GM12878 (cell line): ENCODE data around the gene LMOD3. TPM values are rescaled to one million over a fixed set of nuclear protein-coding genes. Genes with fewer than 3 reads are reported as not detected.

Experiments
- ATAC-seq: fragments of 200-7000 bp; cut with Tn5 transposase; 3 replicates; pipeline ENCODE4 v1.9.1; 2020; ENCODE audit warnings: mild to moderate bottlenecking, moderate library complexity
- BruUV-seq: library from RNA; stranded (reverse); fragments of 400-500 nt; replicated peaks from 2 replicates; lab custom pipeline; 2021; lab: Mats Ljungman, UMichigan
- CTCF ChIA-PET: fragments of 300-600 bp; sonication (Branson Sonifier 250); formaldehyde crosslinking; extraction: SDS; loops from one replicate; lab custom pipeline; 2021; ENCODE audit warnings: inconsistent platforms; lab: Yijun Ruan, JAX
- POLR2A ChIA-PET: fragments of 350-600 bp; formaldehyde crosslinking; extraction: SDS; loops from one replicate; lab custom pipeline; 2021; ENCODE audit warnings: inconsistent platforms; lab: Charles Lee
- RAD21 ChIA-PET: fragments of 300-600 bp; sonication (Branson Sonifier 250); formaldehyde crosslinking; loops from one replicate; lab custom pipeline; 2023; ENCODE audit warnings: antibody characterized with exemption; ENCODE audit not compliant: unreplicated experiment; lab: Charles Lee
- SMC1A ChIA-PET: fragments of 300-600 bp; sonication (Branson Sonifier 250); formaldehyde crosslinking; loops from one replicate; lab custom pipeline; 2023; ENCODE audit not compliant: unreplicated experiment, uncharacterized antibody; lab: Charles Lee
- DNase-seq: peaks from one replicate; pipeline ENCODE4 v3.0.0-alpha.2; 2011; ENCODE audit warnings: low read depth, low spot score
- FAIRE-seq: peaks from 3 replicates; lab custom pipeline; 2011; peaks lifted over from hg19 to GRCh38; lab: Jason Lieb, UNC
- H2AFZ ChIP-seq: 2 replicates; pipeline ENCODE4 v1.6.0; 2011; ENCODE audit warnings: low read depth, low read length, control low read depth; ENCODE audit not compliant: control insufficient read depth
- H3K27ac ChIP-seq: 2 replicates; pipeline ENCODE4 v1.5.1; 2011; ENCODE audit warnings: control low read depth; ENCODE audit not compliant: control insufficient read depth, insufficient read depth
- H3K27me3 ChIP-seq, 2 experiments: replicated peaks in 1 of 2; 2 replicates each; pipeline versions ENCODE4 v1.6.0 to v1.6.1; 2011; ENCODE audit warnings: low read length in 1 of 2; ENCODE audit not compliant: control insufficient read depth in 2 of 2, insufficient read depth in 2 of 2
- H3K36me3 ChIP-seq, 2 experiments: 2 replicates each; pipeline ENCODE4 v1.5.1; 2011; ENCODE audit warnings: low read length in 1 of 2; ENCODE audit not compliant: control insufficient read depth in 2 of 2, insufficient read depth in 2 of 2
- H3K4me1 ChIP-seq: 2 replicates; pipeline ENCODE4 v1.6.1; 2011; ENCODE audit warnings: mild to moderate bottlenecking, low read length, moderate library complexity, mixed read lengths; ENCODE audit not compliant: control insufficient read depth, insufficient read depth
- H3K4me2 ChIP-seq: 2 replicates; pipeline ENCODE4 v1.6.0; 2011; ENCODE audit warnings: control low read depth; ENCODE audit not compliant: control insufficient read depth, insufficient read depth
- H3K4me3 ChIP-seq: fragments of 200-600 bp; sonication (generic); 2 replicates; pipeline ENCODE4 v1.5.1; 2016
- H3K79me2 ChIP-seq: 2 replicates; pipeline ENCODE4 v1.6.0; 2011; ENCODE audit warnings: low read length; ENCODE audit not compliant: control insufficient read depth, insufficient read depth
- H3K9ac ChIP-seq: 2 replicates; pipeline ENCODE4 v1.8.0; 2011; ENCODE audit warnings: low read length, control low read depth, mixed read lengths; ENCODE audit not compliant: control insufficient read depth, insufficient read depth
- H3K9me3 ChIP-seq: replicated peaks from 3 replicates; pipeline ENCODE4 v1.5.1; 2011; ENCODE audit warnings: mild to moderate bottlenecking, low read length; ENCODE audit not compliant: control insufficient read depth, insufficient read depth
- H4K20me1 ChIP-seq: 2 replicates; pipeline ENCODE4 v1.6.0; 2011; ENCODE audit not compliant: control insufficient read depth, insufficient read depth
- CEBPB ChIP-seq, 2 experiments: fragments of 150-350 bp in 1 of 2; IDR thresholded peaks; 2 replicates each; pipeline ENCODE4 v1.6.1; 2012 to 2014; ENCODE audit warnings: low read depth in 2 of 2, low read length in 2 of 2, borderline replicate concordance in 1 of 2, inconsistent platforms in 1 of 2
- FOXM1 ChIP-seq: IDR thresholded peaks from 2 replicates; pipeline ENCODE4 v1.6.1; 2012; ENCODE audit warnings: low read depth, mild to moderate bottlenecking, inconsistent platforms, low read length, moderate library complexity
- HDAC2 ChIP-seq: fragments of 200-600 bp; sonication (generic); IDR thresholded peaks from 2 replicates; pipeline ENCODE4 v1.6.1; 2017
- HDGF ChIP-seq: fragments of 450-650 bp; IDR thresholded peaks from 2 replicates; pipeline ENCODE4 v1.6.1; 2016; ENCODE audit warnings: antibody characterized with exemption
- SMC3 ChIP-seq: IDR thresholded peaks from 2 replicates; pipeline ENCODE4 v1.6.1; 2011; ENCODE audit warnings: low read length, improper control_type of control experiment, borderline replicate concordance
- STAT1 ChIP-seq: fragments of 450-650 bp; conservative IDR thresholded peaks from 2 replicates; pipeline ENCODE4 v1.6.1; 2014; ENCODE audit warnings: antibody characterized with exemption, mild to moderate bottlenecking
- TAF1 ChIP-seq: IDR thresholded peaks from 2 replicates; pipeline ENCODE4 v1.6.1; 2011; ENCODE audit warnings: mild to moderate bottlenecking, low read depth, low read length, borderline replicate concordance
- TCF3 ChIP-seq: IDR thresholded peaks from 2 replicates; pipeline ENCODE4 v1.6.1; 2012; ENCODE audit warnings: low read depth, mild to moderate bottlenecking, low read length, borderline replicate concordance; ENCODE audit not compliant: insufficient read depth
- WRNIP1 ChIP-seq: IDR thresholded peaks from 2 replicates; pipeline ENCODE4 v1.6.1; 2011; ENCODE audit warnings: low read depth, low read length, improper control_type of control experiment, borderline replicate concordance
- YY1 ChIP-seq: IDR thresholded peaks from 2 replicates; pipeline ENCODE4 v1.6.1; 2011; ENCODE audit warnings: low read depth, mild to moderate bottlenecking, low read length
- ZNF384 ChIP-seq: IDR thresholded peaks from 2 replicates; pipeline ENCODE4 v1.6.1; 2012; ENCODE audit warnings: low read depth, mild to moderate bottlenecking, low read length, improper control_type of control experiment, borderline replicate concordance
- WGBS: methylation state at CpG from one replicate; pipeline ENCODE4 v1.1.6; 2016; ENCODE audit warnings: low lambda C conversion rate; ENCODE audit not compliant: insufficient replicate concordance, insufficient coverage; ENCODE audit errors: missing lambda C conversion rate; 5-methylcytosine and 5-hydroxymethylcytosine counted together
- in situ Hi-C: fragments of 300-500 bp; cut with MboI; formaldehyde crosslinking; loops from 9 replicates; pipeline ENCODE4 v1.14.3; 2018; ENCODE audit warnings: mixed read lengths
- intact Hi-C: fragments of 100-400 bp; cut with micrococcal nuclease; formaldehyde crosslinking; loops from one replicate; pipeline ENCODE4 v1.14.2; 2022; ENCODE audit not compliant: unreplicated experiment
- polyA plus RNA-seq, 11 experiments: library from polyadenylated mRNA; depleted of rRNA in 4 of 11; unstranded in 6 of 11; stranded (reverse) in 5 of 11; fragments of >200 nt; fragmentation: Nextera tagmentation in 4 of 11; fragmentation: Illumina TruSeq in 1 of 11; extraction: Ambion mirVana in 4 of 11; extraction: Trizol in 1 of 11; gene quantifications; 1 replicate in 1 of 11; 2 replicates in 10 of 11; pipeline versions ENCODE4 v1.2.1 to v1.2.3, GENCODE V29; 2011 to 2016; ENCODE audit warnings: inconsistent platforms in 2 of 11, missing spikeins in 2 of 11, low read depth in 1 of 11
- total RNA-seq, 4 experiments: library from RNA; depleted of rRNA in 3 of 4; stranded (reverse); fragments of >200 nt in 3 of 4; fragmentation: Illumina TruSeq in 1 of 4; extraction: Trizol in 1 of 4; gene quantifications; 2 replicates each; pipeline versions ENCODE4 v1.2.1 to v1.2.3, GENCODE V29; 2013 to 2021
- TF ChIP-seq, protein P1 (sequence below): IDR thresholded peaks from 2 replicates; pipeline ENCODE4 v1.6.1; 2012; ENCODE audit warnings: improper control_type of control experiment, low read depth, low read length; ENCODE audit not compliant: insufficient replicate concordance

LMOD3 gene
- total and polyA plus RNA-seq, 10 of the 15 experiments (the other 5 are each of a cell fraction or from before 2014, with no cell fraction given): 0.04 to 0.20 (median 0.09) TPM; not detected in 1

DNA sequence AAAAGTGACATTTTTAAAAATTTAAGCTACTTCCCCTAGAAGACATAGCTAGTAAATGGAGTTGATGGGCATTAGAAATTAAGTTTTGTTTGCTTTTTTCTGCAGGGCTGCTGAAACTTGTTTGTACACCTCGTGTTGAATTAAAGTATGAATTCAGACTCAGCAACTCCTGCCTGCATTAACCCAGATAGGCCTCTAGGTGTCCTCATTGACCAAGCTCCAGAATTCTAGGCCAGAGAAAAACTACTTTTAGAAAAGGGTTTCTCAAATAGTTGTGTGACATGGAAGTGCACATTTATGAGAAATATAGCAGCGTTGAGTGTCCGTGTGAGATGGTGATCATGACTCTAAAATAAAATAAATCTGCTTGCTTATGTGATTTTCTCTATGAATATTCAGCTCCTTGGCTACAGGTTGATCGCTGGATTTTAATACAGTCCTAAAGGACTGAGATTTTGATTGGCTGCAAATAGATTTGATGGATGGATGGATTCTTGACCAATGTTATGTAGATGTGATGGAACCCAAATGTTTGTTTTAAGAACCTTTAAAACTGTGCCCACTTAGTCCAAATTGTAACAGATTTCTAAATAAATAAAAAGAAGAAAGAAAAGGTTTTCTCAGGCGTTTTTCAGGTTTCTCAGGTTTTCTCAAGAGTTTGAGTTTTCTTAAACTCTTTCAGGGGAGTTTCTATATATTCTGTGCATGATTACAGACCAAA is 39.4 kb upstream of the LMOD3 start (continued):
- TF ChIP-seq SMC3: peak; percentile 99

DNA sequence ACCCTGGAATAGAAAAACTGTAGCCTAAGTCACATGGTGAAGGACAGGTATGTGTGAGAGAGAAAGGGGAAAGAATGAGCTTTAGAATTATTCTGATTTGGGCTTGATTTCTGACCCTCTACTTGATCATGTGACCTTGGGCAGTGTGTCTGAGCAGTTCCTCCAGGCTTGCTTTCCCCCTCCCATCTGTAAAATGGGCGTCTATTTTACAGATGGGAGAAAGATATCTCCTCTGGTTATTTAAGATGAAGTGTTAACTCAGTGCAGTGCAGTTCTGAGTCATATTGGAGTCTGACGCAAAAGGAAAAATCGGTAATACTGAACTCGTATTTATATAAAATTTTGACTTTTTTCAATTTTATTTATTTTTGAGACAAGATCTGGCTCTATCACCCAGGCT is 38.1 kb upstream of the LMOD3 start:
- no peak overlapping the region for H3K4me3 ChIP-seq
- H3K4me1 ChIP-seq: no peaks in the 10 kb centered on the region
- H3K79me2 ChIP-seq: no peaks in the 10 kb centered on the region
- SMC1A ChIA-PET: interaction anchor here (0.7 to 9.9 kb wide), 29 partner anchors 10 to 397 kb away, joined by 3 to 505 read pairs (median 9); partner anchors contain the start of gene LMOD3
- no peaks in the 10 kb centered on the region for H3K9me3 ChIP-seq
- intact Hi-C loops: loop anchor here (2.0 to 5.0 kb wide), 2 partner anchors 162 to 510 kb away; no protein-coding TSS in a partner anchor
- H3K4me2 ChIP-seq: no peak overlapping the region
- H2AFZ ChIP-seq: no peak overlapping the region
- H3K27me3 ChIP-seq: no peaks in the 10 kb centered on the region
- no peak overlapping the region for H3K9ac ChIP-seq
- DNase-seq: no peak
- no peak for ATAC-seq
- no TSS peak for BruUV-seq
- POLR2A ChIA-PET: interaction anchor here (1.1 kb wide), 2 partner anchors 76 to 135 kb away, joined by 3 read pairs; no protein-coding TSS in a partner anchor
- RAD21 ChIA-PET: interaction anchor here (1.1 to 12.5 kb wide), 18 partner anchors 12 to 511 kb away, joined by 3 to 379 read pairs (median 11); partner anchors contain the start of gene LMOD3
- no peaks in the 10 kb centered on the region for H3K36me3 ChIP-seq
- FAIRE-seq: no peak
- CTCF ChIA-PET: interaction anchor here (0.6 to 10.0 kb wide), 32 partner anchors 13 to 695 kb away, joined by 3 to 625 read pairs (median 8); partner anchors contain the start of gene LMOD3
- H4K20me1 ChIP-seq: no peaks in the 10 kb centered on the region
- no peak overlapping the region for H3K27ac ChIP-seq
- 24% methylated on average over 4 of the region's 4 CpGs for WGBS
- in situ Hi-C loops: loop anchor here (5.0 to 25.0 kb wide), 3 partner anchors 147 to 777 kb away; no protein-coding TSS in a partner anchor
- TF ChIP-seq ZNF384: no peak
- no peak for TF ChIP-seq YY1
- TF ChIP-seq STAT1: no peak
- no peak for TF ChIP-seq HDAC2
- TF ChIP-seq FOXM1: no peak
- TF ChIP-seq, protein P1, sequence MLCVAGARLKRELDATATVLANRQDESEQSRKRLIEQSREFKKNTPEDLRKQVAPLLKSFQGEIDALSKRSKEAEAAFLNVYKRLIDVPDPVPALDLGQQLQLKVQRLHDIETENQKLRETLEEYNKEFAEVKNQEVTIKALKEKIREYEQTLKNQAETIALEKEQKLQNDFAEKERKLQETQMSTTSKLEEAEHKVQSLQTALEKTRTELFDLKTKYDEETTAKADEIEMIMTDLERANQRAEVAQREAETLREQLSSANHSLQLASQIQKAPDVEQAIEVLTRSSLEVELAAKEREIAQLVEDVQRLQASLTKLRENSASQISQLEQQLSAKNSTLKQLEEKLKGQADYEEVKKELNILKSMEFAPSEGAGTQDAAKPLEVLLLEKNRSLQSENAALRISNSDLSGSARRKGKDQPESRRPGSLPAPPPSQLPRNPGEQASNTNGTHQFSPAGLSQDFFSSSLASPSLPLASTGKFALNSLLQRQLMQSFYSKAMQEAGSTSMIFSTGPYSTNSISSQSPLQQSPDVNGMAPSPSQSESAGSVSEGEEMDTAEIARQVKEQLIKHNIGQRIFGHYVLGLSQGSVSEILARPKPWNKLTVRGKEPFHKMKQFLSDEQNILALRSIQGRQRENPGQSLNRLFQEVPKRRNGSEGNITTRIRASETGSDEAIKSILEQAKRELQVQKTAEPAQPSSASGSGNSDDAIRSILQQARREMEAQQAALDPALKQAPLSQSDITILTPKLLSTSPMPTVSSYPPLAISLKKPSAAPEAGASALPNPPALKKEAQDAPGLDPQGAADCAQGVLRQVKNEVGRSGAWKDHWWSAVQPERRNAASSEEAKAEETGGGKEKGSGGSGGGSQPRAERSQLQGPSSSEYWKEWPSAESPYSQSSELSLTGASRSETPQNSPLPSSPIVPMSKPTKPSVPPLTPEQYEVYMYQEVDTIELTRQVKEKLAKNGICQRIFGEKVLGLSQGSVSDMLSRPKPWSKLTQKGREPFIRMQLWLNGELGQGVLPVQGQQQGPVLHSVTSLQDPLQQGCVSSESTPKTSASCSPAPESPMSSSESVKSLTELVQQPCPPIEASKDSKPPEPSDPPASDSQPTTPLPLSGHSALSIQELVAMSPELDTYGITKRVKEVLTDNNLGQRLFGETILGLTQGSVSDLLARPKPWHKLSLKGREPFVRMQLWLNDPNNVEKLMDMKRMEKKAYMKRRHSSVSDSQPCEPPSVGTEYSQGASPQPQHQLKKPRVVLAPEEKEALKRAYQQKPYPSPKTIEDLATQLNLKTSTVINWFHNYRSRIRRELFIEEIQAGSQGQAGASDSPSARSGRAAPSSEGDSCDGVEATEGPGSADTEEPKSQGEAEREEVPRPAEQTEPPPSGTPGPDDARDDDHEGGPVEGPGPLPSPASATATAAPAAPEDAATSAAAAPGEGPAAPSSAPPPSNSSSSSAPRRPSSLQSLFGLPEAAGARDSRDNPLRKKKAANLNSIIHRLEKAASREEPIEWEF: no peak
- TF ChIP-seq CEBPB (IDR thresholded peaks at IDR 0.05; ENCODE audit: borderline replicate concordance in 1 of 2, low read depth in 2 of 2, low read length in 2 of 2): no peak
- no peak for TF ChIP-seq TAF1
- TF ChIP-seq WRNIP1: no peak
- TF ChIP-seq TCF3: no peak
- no peak for TF ChIP-seq HDGF
